WERI-Rb-1 (cell line): ENCODE data around the gene TAS2R14.

Source experiments
- DNase-seq: peaks from one replicate; pipeline ENCODE4 v3.0.0-alpha.2; 2020
- H3K27ac ChIP-seq: fragments of 250-450 bp; sonication (Bioruptor Pico); 2 replicates; pipeline ENCODE4 v1.5.1; 2020; ENCODE audit warnings: mild to moderate bottlenecking, moderate library complexity
- H3K27me3 ChIP-seq: fragments of 250-450 bp; sonication (Bioruptor Pico); 2 replicates; pipeline ENCODE4 v1.5.1; 2021; ENCODE audit warnings: mild to moderate bottlenecking, low read depth, moderate library complexity; ENCODE audit not compliant: insufficient read depth, severe bottlenecking
- H3K36me3 ChIP-seq: fragments of 250-450 bp; sonication (Bioruptor Pico); 2 replicates; pipeline ENCODE4 v1.5.1; 2020; ENCODE audit warnings: mild to moderate bottlenecking, moderate library complexity
- H3K4me3 ChIP-seq: 2 replicates; pipeline ENCODE4 v1.5.1; 2011; ENCODE audit warnings: low read depth, mild to moderate bottlenecking, control low read depth, low read length
- H3K9me3 ChIP-seq: fragments of 250-450 bp; sonication (Bioruptor Pico); 2 replicates; pipeline ENCODE4 v1.5.1; 2021; ENCODE audit warnings: mild to moderate bottlenecking, moderate library complexity; ENCODE audit not compliant: severe bottlenecking
- TF ChIP-seq, protein P1 (sequence below): IDR thresholded peaks from 2 replicates; pipeline ENCODE4 v1.5.1; 2011; ENCODE audit warnings: low read depth, mild to moderate bottlenecking, control low read depth, inconsistent platforms, low read length

The TAS2R14 gene, protein sequence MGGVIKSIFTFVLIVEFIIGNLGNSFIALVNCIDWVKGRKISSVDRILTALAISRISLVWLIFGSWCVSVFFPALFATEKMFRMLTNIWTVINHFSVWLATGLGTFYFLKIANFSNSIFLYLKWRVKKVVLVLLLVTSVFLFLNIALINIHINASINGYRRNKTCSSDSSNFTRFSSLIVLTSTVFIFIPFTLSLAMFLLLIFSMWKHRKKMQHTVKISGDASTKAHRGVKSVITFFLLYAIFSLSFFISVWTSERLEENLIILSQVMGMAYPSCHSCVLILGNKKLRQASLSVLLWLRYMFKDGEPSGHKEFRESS

DNA sequence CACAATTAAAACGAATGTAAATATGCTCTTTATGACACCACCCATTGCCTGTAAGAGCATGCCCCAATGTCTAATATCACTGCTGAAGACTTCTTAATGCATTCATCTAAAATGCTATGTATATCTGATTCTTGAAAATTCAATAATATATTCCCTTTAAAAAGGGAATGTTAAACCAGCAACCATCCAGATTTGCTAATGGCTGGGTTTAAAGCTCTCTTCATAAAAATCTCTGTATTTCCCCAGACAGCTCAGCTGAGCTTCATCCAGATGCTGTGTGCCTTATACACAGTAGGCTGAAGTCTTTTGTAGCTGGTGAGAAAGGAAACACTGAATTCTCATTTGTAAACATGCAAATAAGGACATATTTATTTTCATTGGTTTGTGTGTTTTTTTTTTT, at the start of gene TAS2R14:
TAS2R14 (minus strand) TSS at position 101 of the 400 bp plus-strand sequence; CDS start at position 45, 56 bp downstream.
- H3K9me3 ChIP-seq, result no peaks in the 10 kb centered on the region
- no peak within 1 kb of the TSS for H3K4me3 ChIP-seq
- no peak within 1 kb of the TSS for H3K27ac ChIP-seq
- TF ChIP-seq, protein P1, sequence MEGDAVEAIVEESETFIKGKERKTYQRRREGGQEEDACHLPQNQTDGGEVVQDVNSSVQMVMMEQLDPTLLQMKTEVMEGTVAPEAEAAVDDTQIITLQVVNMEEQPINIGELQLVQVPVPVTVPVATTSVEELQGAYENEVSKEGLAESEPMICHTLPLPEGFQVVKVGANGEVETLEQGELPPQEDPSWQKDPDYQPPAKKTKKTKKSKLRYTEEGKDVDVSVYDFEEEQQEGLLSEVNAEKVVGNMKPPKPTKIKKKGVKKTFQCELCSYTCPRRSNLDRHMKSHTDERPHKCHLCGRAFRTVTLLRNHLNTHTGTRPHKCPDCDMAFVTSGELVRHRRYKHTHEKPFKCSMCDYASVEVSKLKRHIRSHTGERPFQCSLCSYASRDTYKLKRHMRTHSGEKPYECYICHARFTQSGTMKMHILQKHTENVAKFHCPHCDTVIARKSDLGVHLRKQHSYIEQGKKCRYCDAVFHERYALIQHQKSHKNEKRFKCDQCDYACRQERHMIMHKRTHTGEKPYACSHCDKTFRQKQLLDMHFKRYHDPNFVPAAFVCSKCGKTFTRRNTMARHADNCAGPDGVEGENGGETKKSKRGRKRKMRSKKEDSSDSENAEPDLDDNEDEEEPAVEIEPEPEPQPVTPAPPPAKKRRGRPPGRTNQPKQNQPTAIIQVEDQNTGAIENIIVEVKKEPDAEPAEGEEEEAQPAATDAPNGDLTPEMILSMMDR, result no peak
- no peaks in the 10 kb centered on the region for H3K36me3 ChIP-seq
- no peak for DNase-seq
- H3K27me3 ChIP-seq, result no peaks in the 10 kb centered on the region

GRCh38 chr12:10986812-10987211, 47.7 kb upstream of the TAS2R14 start, which contains the start of gene TAS2R50:
TSS of gene TAS2R50 (minus strand) at chr12:10986912. CDS start at chr12:10986860, 52 bp downstream.
- DNase-seq, result no peak
- Histone ChIP-seq H3K27ac (no peak within 1 kb of the TSS), H3K4me3 (no peak within 1 kb of the TSS), H3K36me3 (no peaks in the 10 kb centered on the region), H3K9me3 (no peaks in the 10 kb centered on the region), H3K27me3 (no peaks in the 10 kb centered on the region)
- TF ChIP-seq, protein P1, result no peak

DNA sequence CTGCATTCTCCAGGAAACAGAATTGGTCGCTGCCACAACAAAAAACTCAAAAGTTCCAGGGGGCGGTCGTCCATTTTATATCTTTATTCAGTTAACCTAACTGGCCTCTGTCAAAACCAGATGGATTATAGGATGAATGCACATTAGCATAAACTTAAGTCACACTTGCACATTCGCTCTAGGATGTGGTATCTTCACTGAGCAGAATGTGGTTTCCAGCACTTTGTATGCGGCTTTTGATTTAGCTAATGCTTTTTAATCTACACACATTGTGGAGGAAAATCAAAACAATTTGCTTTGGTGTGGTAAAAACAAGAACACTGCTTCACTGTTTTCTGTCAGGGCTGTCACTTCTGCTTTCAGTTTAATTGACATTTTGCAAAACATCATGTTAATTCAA, 43.2 kb upstream of the TAS2R14 start:
- TF ChIP-seq, protein P1, result no peak
- H3K9me3 ChIP-seq, result no peaks in the 10 kb centered on the region

GRCh38 chr12:10974965-10975364, 35.9 kb upstream of the TAS2R14 start:
- TF ChIP-seq, protein P1, result no peak
- Histone ChIP-seq H3K9me3 (no peaks in the 10 kb centered on the region), H3K4me3 (no peak overlapping the region), H3K27me3 (no peaks in the 10 kb centered on the region), H3K36me3 (no peaks in the 10 kb centered on the region), H3K27ac (no peak overlapping the region)
- DNase-seq, result no peak

More for the DNA sequence above, 43.2 kb upstream of the TAS2R14 start:
- no peak for DNase-seq
- Histone ChIP-seq H3K27ac (no peak overlapping the region), H3K36me3 (no peaks in the 10 kb centered on the region), H3K4me3 (no peak overlapping the region), H3K27me3 (no peaks in the 10 kb centered on the region)

DNA sequence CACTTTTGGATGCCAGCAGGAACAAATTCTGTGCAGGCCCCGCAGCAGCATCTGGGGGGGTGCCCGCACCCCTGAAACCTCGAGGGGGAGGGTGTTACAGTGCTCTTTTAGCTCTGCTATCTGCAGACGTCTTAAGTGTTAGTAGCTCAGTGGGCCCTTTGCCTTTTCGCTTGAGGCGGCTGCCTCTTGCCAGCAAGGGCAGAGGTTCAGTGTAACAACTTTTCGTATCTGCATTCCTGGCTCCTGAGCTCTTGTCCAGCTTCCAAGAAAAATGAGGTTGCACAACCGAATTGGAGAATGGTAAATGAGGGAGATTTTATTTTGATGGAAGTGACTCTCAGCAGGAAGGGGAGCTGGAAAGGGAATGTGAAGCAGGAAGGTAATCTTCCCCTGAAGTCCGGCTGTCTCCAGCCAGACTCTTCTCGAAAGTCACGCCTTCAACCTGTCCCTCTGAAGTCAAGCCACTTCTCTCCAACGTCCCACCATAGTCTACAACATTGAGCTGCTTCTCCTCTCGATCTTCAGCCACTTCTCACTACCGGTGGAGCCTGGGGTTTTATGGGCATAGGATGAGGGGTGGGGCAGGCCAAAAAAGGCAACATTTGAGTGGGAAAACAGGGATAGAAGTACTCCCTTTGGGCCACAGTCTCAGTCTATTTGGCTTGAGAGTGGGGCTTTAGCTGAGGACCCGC, 29.8 kb upstream of the TAS2R14 start:
- no peaks in the 10 kb centered on the region for H3K9me3 ChIP-seq
- H3K36me3 ChIP-seq, result no peaks in the 10 kb centered on the region
- H3K27me3 ChIP-seq, result no peaks in the 10 kb centered on the region
- DNase-seq, result no peak
- H3K4me3 ChIP-seq, result no peak overlapping the region
- no peak overlapping the region for H3K27ac ChIP-seq
- TF ChIP-seq, protein P1, result no peak
